Osteocyte (in vitro differentiated cells): ENCODE measurements around the gene PSMB11. TPM values are rescaled to one million over a fixed set of nuclear protein-coding genes. Genes with fewer than 3 reads are reported as not detected.

Experiments used
- DNase-seq: peaks from one replicate; pipeline ENCODE4 v3.0.0; 2021; ENCODE audit warnings: mixed read lengths; ENCODE audit not compliant: unreplicated experiment; ENCODE audit errors: extremely low spot score
- H3K27ac Mint-ChIP-seq: one replicate; pipeline ENCODE4 v1.8.0; 2021; ENCODE audit warnings: mild to moderate bottlenecking, mixed read lengths; ENCODE audit not compliant: unreplicated experiment
- H3K27me3 Mint-ChIP-seq: one replicate; pipeline ENCODE4 v1.8.0; 2021; ENCODE audit warnings: mixed read lengths; ENCODE audit not compliant: unreplicated experiment
- H3K36me3 Mint-ChIP-seq: one replicate; pipeline ENCODE4 v1.8.0; 2021; ENCODE audit warnings: mixed read lengths; ENCODE audit not compliant: unreplicated experiment
- H3K4me1 Mint-ChIP-seq: one replicate; pipeline ENCODE4 v1.8.0; 2021; ENCODE audit warnings: mixed read lengths; ENCODE audit not compliant: unreplicated experiment
- H3K4me3 Mint-ChIP-seq: one replicate; pipeline ENCODE4 v1.8.0; 2021; ENCODE audit warnings: mild to moderate bottlenecking, moderate library complexity, mixed read lengths; ENCODE audit not compliant: unreplicated experiment
- H3K9me3 Mint-ChIP-seq: one replicate; pipeline ENCODE4 v1.8.0; 2021; ENCODE audit warnings: mixed read lengths; ENCODE audit not compliant: unreplicated experiment
- CTCF ChIP-seq: fragments of 200-600 bp; sonication (generic); IDR thresholded peaks from 2 replicates; pipeline ENCODE4 v1.5.0; 2021; ENCODE audit warnings: antibody characterized with exemption, mild to moderate bottlenecking, moderate library complexity
- total RNA-seq: library from RNA; stranded (reverse); gene quantifications from 2 replicates; pipeline ENCODE4 v1.2.1, GENCODE V29; 2021

The PSMB11 gene
- total RNA-seq, 1 donor from 2014 or later: not detected

- H3K4me1 Mint-ChIP-seq: peaks cover 15% of the 10 kb centered on the region
- no peak overlapping the region for H3K27ac Mint-ChIP-seq
- no peaks in the 10 kb centered on the region for H3K9me3 Mint-ChIP-seq
- no peaks in the 10 kb centered on the region for H3K27me3 Mint-ChIP-seq
- no peaks in the 10 kb centered on the region for H3K36me3 Mint-ChIP-seq
- no peak overlapping the region for H3K4me3 Mint-ChIP-seq
- DNase-seq: no peak
- TF ChIP-seq CTCF: no peak
Measured at GRCh38 chr14:23049011-23049410, 7.0 kb downstream of the PSMB11 start.

GRCh38 chr14:23051141-23052057 lies 9.4 kb downstream of the PSMB11 start:
- Mint-ChIP-seq H3K4me3 (no peak overlapping the region), H3K4me1 (peaks cover 20% of the 10 kb centered on the region), H3K27ac (no peak overlapping the region), H3K36me3 (peaks cover 2% of the 10 kb centered on the region), H3K9me3 (no peaks in the 10 kb centered on the region), H3K27me3 (no peaks in the 10 kb centered on the region)
- TF ChIP-seq CTCF: no peak
- DNase-seq: no peak

- no peaks in the 10 kb centered on the region for H3K27me3 Mint-ChIP-seq
- peaks cover 21% of the 10 kb centered on the region for H3K4me1 Mint-ChIP-seq
- no peak for TF ChIP-seq CTCF
- no peak for DNase-seq
- no peak overlapping the region for H3K4me3 Mint-ChIP-seq
- no peak overlapping the region for H3K27ac Mint-ChIP-seq
- H3K36me3 Mint-ChIP-seq: peaks cover 2% of the 10 kb centered on the region
- H3K9me3 Mint-ChIP-seq: no peaks in the 10 kb centered on the region
Measured at GRCh38 chr14:23052182-23052623, 10.2 kb downstream of the PSMB11 start.

GRCh38 chr14:23052671-23053070 lies 10.7 kb downstream of the PSMB11 start:
- no peak for TF ChIP-seq CTCF
- no peaks in the 10 kb centered on the region for H3K9me3 Mint-ChIP-seq
- no peak overlapping the region for H3K27ac Mint-ChIP-seq
- peaks cover 2% of the 10 kb centered on the region for H3K36me3 Mint-ChIP-seq
- DNase-seq: no peak
- peaks cover 16% of the 10 kb centered on the region for H3K4me1 Mint-ChIP-seq
- H3K27me3 Mint-ChIP-seq: no peaks in the 10 kb centered on the region
- H3K4me3 Mint-ChIP-seq: no peak overlapping the region

- no peaks in the 10 kb centered on the region for H3K27me3 Mint-ChIP-seq
- peaks cover 20% of the 10 kb centered on the region for H3K4me1 Mint-ChIP-seq
- no peaks in the 10 kb centered on the region for H3K9me3 Mint-ChIP-seq
- H3K4me3 Mint-ChIP-seq: no peak overlapping the region
- TF ChIP-seq CTCF: no peak
- peaks cover 2% of the 10 kb centered on the region for H3K36me3 Mint-ChIP-seq
- DNase-seq: no peak
- no peak overlapping the region for H3K27ac Mint-ChIP-seq
Measured at GRCh38 chr14:23053426-23053825, 11.4 kb downstream of the PSMB11 start.
